K562 (cell line): ENCODE data around the gene SLC15A5. TPM values are rescaled to one million over a fixed set of nuclear protein-coding genes. Genes with fewer than 3 reads are reported as not detected.

ENCODE experiments used
- ATAC-seq: fragments of 200-7000 bp; cut with Tn5 transposase; 3 replicates; pipeline ENCODE4 v1.9.1; 2020; ENCODE audit warnings: moderate library complexity
- BruUV-seq: library from RNA; stranded (reverse); fragments of 400-500 nt; replicated peaks from 2 replicates; lab custom pipeline; 2021; lab: Mats Ljungman, UMichigan
- CTCF ChIA-PET: fragments of 300-600 bp; formaldehyde crosslinking; extraction: SDS; loops from one replicate; lab custom pipeline; 2021; ENCODE audit warnings: low intra/inter-chr PET ratio; lab: Yijun Ruan, JAX
- POLR2A ChIA-PET: fragments of 300-600, 350-650 bp; sonication (Branson Sonifier 250); formaldehyde crosslinking; extraction: SDS; loops from one replicate; lab custom pipeline; 2021; ENCODE audit warnings: antibody characterized with exemption, inconsistent platforms; lab: Yijun Ruan, JAX
- DNase-seq, 4 experiments: peaks; one replicate each; pipeline versions ENCODE4 v3.0.0 to v3.0.0-alpha.2; 2011 to 2018; ENCODE audit warnings: low spot score in 3 of 4, mixed read lengths in 3 of 4; ENCODE audit errors: extremely low read depth in 1 of 4
- FAIRE-seq: peaks from 2 replicates; lab custom pipeline; 2011; peaks lifted over from hg19 to GRCh38; lab: Jason Lieb, UNC
- H2AFZ ChIP-seq: 2 replicates; pipeline ENCODE4 v1.6.0; 2011; ENCODE audit warnings: low read depth, low read length, control low read depth, inconsistent platforms
- H3K27ac ChIP-seq: fragments of 200-600 bp; 3 replicates; pipeline ENCODE4 v1.8.0; 2011; ENCODE audit warnings: low read depth, mild to moderate bottlenecking, control low read depth, inconsistent platforms, low read length, moderate library complexity, mixed read lengths; ENCODE audit errors: extremely low read depth
- H3K27me3 ChIP-seq, 2 experiments: fragments of 300-600 bp in 1 of 2; 2 replicates in 1 of 2; 3 replicates in 1 of 2; pipeline versions ENCODE4 v1.6.0 to v1.8.0; 2011; ENCODE audit warnings: inconsistent platforms in 2 of 2, low read length in 2 of 2, mild to moderate bottlenecking in 1 of 2, mixed read lengths in 1 of 2, moderate library complexity in 1 of 2; ENCODE audit not compliant: control insufficient read depth in 2 of 2, insufficient read depth in 2 of 2
- H3K36me3 ChIP-seq: fragments of 300-600 bp; 3 replicates; pipeline ENCODE4 v1.8.0; 2011; ENCODE audit warnings: mild to moderate bottlenecking, low read length, inconsistent platforms; ENCODE audit not compliant: control insufficient read depth, insufficient read depth
- H3K4me1 ChIP-seq, 2 experiments: fragments of 200-600 bp in 1 of 2; replicated peaks in 1 of 2; 2 replicates in 1 of 2; 3 replicates in 1 of 2; pipeline versions ENCODE4 v1.5.1 to v1.8.0; 2011; ENCODE audit warnings: inconsistent platforms in 2 of 2, low read length in 2 of 2, mild to moderate bottlenecking in 1 of 2, mixed read lengths in 1 of 2, moderate library complexity in 1 of 2; ENCODE audit not compliant: control insufficient read depth in 2 of 2, insufficient read depth in 2 of 2
- H3K4me2 ChIP-seq: 2 replicates; pipeline ENCODE4 v1.6.1; 2011; ENCODE audit warnings: low read length, control low read depth, inconsistent platforms, mixed read lengths; ENCODE audit not compliant: insufficient read depth
- H3K4me3 ChIP-seq: fragments of 200-600 bp; sonication (generic), shearing (Covaris generic); 2 replicates; pipeline ENCODE4 v1.5.1; 2016; ENCODE audit warnings: control low read depth, inconsistent platforms
- H3K79me2 ChIP-seq: fragments of 200-600 bp; 3 replicates; pipeline ENCODE4 v1.8.0; 2011; ENCODE audit warnings: low read length, inconsistent platforms; ENCODE audit not compliant: control insufficient read depth, insufficient read depth
- H3K9ac ChIP-seq, 2 experiments: 2 replicates each; pipeline versions ENCODE4 v1.6.0 to v1.6.1; 2011; ENCODE audit warnings: low read depth in 2 of 2, low read length in 2 of 2, control low read depth in 1 of 2, inconsistent platforms in 1 of 2, mild to moderate bottlenecking in 1 of 2, mixed read lengths in 1 of 2; ENCODE audit not compliant: insufficient read depth in 1 of 2
- H3K9me1 ChIP-seq: one replicate; pipeline ENCODE4 v1.6.0; 2011; ENCODE audit warnings: inconsistent platforms, mild to moderate bottlenecking, low read length, moderate library complexity; ENCODE audit not compliant: control insufficient read depth, insufficient read depth
- H3K9me3 ChIP-seq: replicated peaks from 2 replicates; pipeline ENCODE4 v1.5.1; 2011; ENCODE audit warnings: low read depth, low read length, inconsistent platforms; ENCODE audit not compliant: control insufficient read depth, insufficient read depth
- H4K20me1 ChIP-seq: replicated peaks from 2 replicates; pipeline ENCODE4 v1.6.1; 2011; ENCODE audit warnings: low read length, inconsistent platforms, mixed read lengths; ENCODE audit not compliant: control insufficient read depth, insufficient read depth
- AFF4 ChIP-seq: sonication (generic); formaldehyde crosslinking; IDR thresholded peaks from 2 replicates; pipeline ENCODE4 v1.8.0; 2023; ENCODE audit warnings: mild to moderate bottlenecking, missing genetic modification reagents
- E2F4 ChIP-seq: sonication (generic); formaldehyde crosslinking; IDR thresholded peaks from 2 replicates; pipeline ENCODE4 v1.8.0; 2022; ENCODE audit warnings: mild to moderate bottlenecking, low read depth, missing genetic modification reagents
- FUS ChIP-seq: fragments of 200-400 bp; formaldehyde crosslinking; optimal IDR thresholded peaks from 2 replicates; pipeline ENCODE3; 2017; ENCODE audit warnings: low read depth, low read length
- ZNF639 ChIP-seq, 2 experiments: fragments of 200-800 bp in 1 of 2; sonication (Bioruptor generic) in 1 of 2; sonication (generic) in 1 of 2; formaldehyde crosslinking in 1 of 2; IDR thresholded peaks in 1 of 2; conservative IDR thresholded peaks in 1 of 2; 2 replicates each; pipeline versions ENCODE4 v1.5.0 to v1.6.1; 2016 to 2020; ENCODE audit warnings: missing compliant biosample characterization in 1 of 2, missing genetic modification characterization in 1 of 2, missing genetic modification reagents in 1 of 2
- WGBS: fragments of 100-300 bp; shearing (Covaris generic); methylation state at CpG from one replicate; pipeline ENCODE4 v1.1.6; 2016; ENCODE audit warnings: low coverage, mixed read lengths; ENCODE audit not compliant: insufficient coverage; ENCODE audit errors: missing lambda C conversion rate; 5-methylcytosine and 5-hydroxymethylcytosine counted together
- in situ Hi-C: fragments of 300-500 bp; cut with MboI; formaldehyde crosslinking; loops from 4 replicates; pipeline ENCODE4 v1.15.0; 2018; ENCODE audit warnings: inconsistent platforms, mixed read lengths
- intact Hi-C: fragments of 100-400 bp; cut with micrococcal nuclease; formaldehyde crosslinking; loops from 2 replicates; pipeline ENCODE4 v1.14.2; 2022
- polyA plus RNA-seq, 8 experiments: library from polyadenylated mRNA; depleted of rRNA in 4 of 8; stranded (reverse) in 5 of 8; unstranded in 3 of 8; fragments of >200 nt; fragmentation: Nextera tagmentation in 2 of 8; fragmentation: Illumina TruSeq in 1 of 8; extraction: Ambion mirVana in 2 of 8; extraction: Trizol in 1 of 8; gene quantifications; 2 replicates each; pipeline versions ENCODE4 v1.2.1 to v1.2.3, GENCODE V29; 2011 to 2014; ENCODE audit warnings: inconsistent platforms in 1 of 8, missing spikeins in 1 of 8
- total RNA-seq, 7 experiments: library from RNA; depleted of rRNA in 6 of 7; stranded (reverse); fragments of >200 nt in 6 of 7; fragmentation: Illumina TruSeq in 2 of 7; extraction: Trizol in 2 of 7; gene quantifications; 2 replicates each; pipeline versions ENCODE4 v1.2.1 to v1.2.3, GENCODE V29; 2011 to 2021; ENCODE audit warnings: low replicate concordance in 1 of 7
- TF ChIP-seq, protein P1 (sequence below): sonication (generic); formaldehyde crosslinking; IDR thresholded peaks from 2 replicates; pipeline ENCODE4 v1.8.0; 2022; ENCODE audit warnings: missing genetic modification reagents, mild to moderate bottlenecking, moderate library complexity, borderline replicate concordance

The SLC15A5 gene
- total and polyA plus RNA-seq, 9 of the 15 experiments (the other 6 are each of a cell fraction or from before 2014, with no cell fraction given): not detected

DNA sequence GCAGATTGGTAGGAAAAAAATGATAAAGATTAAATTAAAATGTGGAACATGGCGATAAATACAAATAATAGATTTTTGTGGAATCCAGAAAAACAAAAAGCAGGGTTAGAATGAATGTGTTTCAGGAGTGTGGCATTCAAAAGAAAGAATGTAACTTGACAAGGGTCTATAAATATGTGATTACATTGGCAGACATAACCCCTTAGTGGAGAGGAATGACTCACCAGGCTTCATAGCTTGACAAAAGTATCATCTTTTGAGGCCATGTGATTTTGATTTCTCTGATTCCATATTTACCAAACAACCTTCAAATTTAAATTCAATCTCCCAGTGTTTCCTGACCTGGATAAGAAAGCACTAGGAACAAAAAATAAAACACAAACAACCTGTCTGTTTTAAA is 45.5 kb upstream of the SLC15A5 start:
- Histone ChIP-seq H3K27ac (no peak overlapping the region), H3K36me3 (no peaks in the 10 kb centered on the region), H3K9me1 (no peaks in the 10 kb centered on the region), H2AFZ (no peak overlapping the region), H3K4me2 (no peak overlapping the region), H3K9me3 (no peaks in the 10 kb centered on the region), H4K20me1 (no peaks in the 10 kb centered on the region), H3K79me2 (no peaks in the 10 kb centered on the region), H3K9ac (no peak overlapping the region), H3K4me3 (no peak overlapping the region), H3K4me1 (no peaks in the 10 kb centered on the region), H3K27me3 (no peaks in the 10 kb centered on the region)
- ATAC-seq (no peak), DNase-seq (no peak), FAIRE-seq (no peak)
- WGBS: 0% methylated on average over 1 of the region's 1 CpG
- TF ChIP-seq E2F4 (CRISPR knock-in tag) (no peak), ZNF639 (CRISPR knock-in tag; conservative IDR thresholded peaks at IDR 0.05 in 1 of 2, IDR thresholded peaks at IDR 0.05 in 1 of 2) (no peak), AFF4 (no peak), FUS (no peak)
- TF ChIP-seq, protein P1, sequence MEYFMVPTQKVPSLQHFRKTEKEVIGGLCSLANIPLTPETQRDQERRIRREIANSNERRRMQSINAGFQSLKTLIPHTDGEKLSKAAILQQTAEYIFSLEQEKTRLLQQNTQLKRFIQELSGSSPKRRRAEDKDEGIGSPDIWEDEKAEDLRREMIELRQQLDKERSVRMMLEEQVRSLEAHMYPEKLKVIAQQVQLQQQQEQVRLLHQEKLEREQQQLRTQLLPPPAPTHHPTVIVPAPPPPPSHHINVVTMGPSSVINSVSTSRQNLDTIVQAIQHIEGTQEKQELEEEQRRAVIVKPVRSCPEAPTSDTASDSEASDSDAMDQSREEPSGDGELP (CRISPR knock-in tag): no peak
- ChIA-PET POLR2A (no interaction called here), CTCF (no interaction called here)
- BruUV-seq: no TSS peak
- in situ Hi-C loops: no loop called here
- intact Hi-C loops: no loop called here
